Adrenal gland (tissue), 12 donors: Measurements from ENCODE around the gene TBRG4. TPM values are rescaled to one million over a fixed set of nuclear protein-coding genes. Genes with fewer than 3 reads are reported as not detected.

ENCODE experiments used
- DNase-seq, 7 donors: peaks; one replicate each; pipeline ENCODE4 v3.0.0-alpha.2; 2019 to 2020
- H3K27ac ChIP-seq, 5 donors: fragments of 200-600 bp; sonication (generic) in 4 of 5; 1 replicate in 3 of 5; 2 replicates in 2 of 5; pipeline versions ENCODE4 v1.5.1 to v1.8.0; 2016 to 2020; ENCODE audit warnings: mild to moderate bottlenecking in 1 of 5
- H3K27me3 ChIP-seq: fragments of 200-600 bp; 2 replicates; pipeline ENCODE4 v1.8.0; 2021
- H3K36me3 ChIP-seq, 2 donors: fragments of 200-600 bp; replicated peaks in 1 of 2; 1 replicate in 1 of 2; 2 replicates in 1 of 2; pipeline versions ENCODE4 v1.5.1 to v1.8.0; 2018 to 2022
- H3K4me1 ChIP-seq, 2 donors: fragments of 200-600 bp; replicated peaks in 1 of 2; 1 replicate in 1 of 2; 2 replicates in 1 of 2; pipeline versions ENCODE4 v1.5.1 to v1.8.0; 2018 to 2021
- H3K4me3 ChIP-seq, 4 donors: fragments of 200-600 bp; sonication (generic) in 3 of 4; one replicate each; pipeline ENCODE4 v1.5.1; 2016 to 2018
- H3K9me3 ChIP-seq, 3 donors: fragments of 200-600 bp; sonication (generic) in 1 of 3; replicated peaks in 1 of 3; 1 replicate in 2 of 3; 2 replicates in 1 of 3; pipeline versions ENCODE4 v1.5.1 to v1.8.0; 2016 to 2021
- CTCF ChIP-seq, 6 experiments: fragments of 450-650 bp in 4 of 6; fragments of 200-600 bp in 2 of 6; sonication (generic) in 1 of 6; IDR thresholded peaks; 1 replicate in 5 of 6; 2 replicates in 1 of 6; pipeline versions ENCODE4 v1.5.1 to v1.8.0; 2016 to 2021; ENCODE audit warnings: antibody characterized with exemption in 6 of 6, mild to moderate bottlenecking in 2 of 6, moderate library complexity in 1 of 6
- POLR2A ChIP-seq, 2 donors: fragments of 450-650 bp; IDR thresholded peaks; one replicate each; pipeline ENCODE4 v1.6.1; 2017; ENCODE audit warnings: antibody characterized with exemption in 2 of 2, mild to moderate bottlenecking in 2 of 2, moderate library complexity in 1 of 2
- WGBS, 4 donors: extraction: QIAGEN DNeasy Blood & Tissue Kit in 2 of 4; methylation state at CpG; one replicate each; pipeline versions ENCODE4 v1.1.5 to v1.1.7; 2013 to 2017; 5-methylcytosine and 5-hydroxymethylcytosine counted together
- intact Hi-C, 2 donors: fragments of 100-400 bp; cut with DNase I; formaldehyde crosslinking; loops; one replicate each; pipeline versions ENCODE4 v1.14.1 to v1.15.0; 2022 to 2023
- polyA plus RNA-seq, 3 donors: library from polyadenylated mRNA; stranded (reverse); fragments of 200-250 nt in 2 of 3; fragments of 350-450 nt in 1 of 3; fragmentation: Illumina TruSeq in 1 of 3; extraction: RNeasy Lipid Tissue Mini Kit (QIAGEN cat#74804) in 1 of 3; gene quantifications; one replicate each; pipeline ENCODE4 v1.2.3, GENCODE V29; 2013 to 2014
- total RNA-seq, 9 donors: library from RNA; depleted of rRNA in 4 of 9; stranded (reverse); fragments of >200 nt in 4 of 9; fragments of 120-200 nt in 1 of 9; fragmentation: NEBNext Ultra II Directional in 1 of 9; extraction: Animal tissue kit (Norgen Biotek cat#: 25700) in 1 of 9; gene quantifications; one replicate each; pipeline versions ENCODE4 v1.1.0 to v1.2.4, GENCODE V29; 2013 to 2023
- donor health status: healthy with polysubstance abuse.
- donor health status: Bipolar disorder and iron deficiency.
- donor health status: DM: yes; HTN: yes; CAD: no.
- donor health status: DM: no; HTN: no; CAD: no.
- donor health status: DM: no; HTN: no; CAD: no.
- donor health status: DM: yes; HTN: yes; CAD: no.

TBRG4 gene
- total and polyA plus RNA-seq, 12 donors, result 41.4 to 85.8 (median 58.0) TPM

GRCh38 chr7:45071528-45071927 lies 40.0 kb downstream of the TBRG4 start:
- H3K27me3 ChIP-seq, result no peaks in the 10 kb centered on the region
- WGBS, 4 donors, result 78 to 89% (median 81%) methylated on average over 3 of the region's 3 CpGs
- no peaks in the 10 kb centered on the region for H3K4me1 ChIP-seq
- no peak overlapping the region for H3K4me3 ChIP-seq
- TF ChIP-seq CTCF (IDR thresholded peaks at IDR 0.05) (no peak), POLR2A (IDR thresholded peaks at IDR 0.05) (no peak)
- peaks cover 0 to 74% of the 10 kb centered on the region in 2 donors for H3K36me3 ChIP-seq
- intact Hi-C loops, result no loop called here
- DNase-seq, result peak in 1 of 7 donors; percentile 50
- H3K27ac ChIP-seq, result no peak overlapping the region
- H3K9me3 ChIP-seq, result no peaks in the 10 kb centered on the region

GRCh38 chr7:45070254-45070642 lies 41.2 kb downstream of the TBRG4 start:
- intact Hi-C loops, result no loop called here
- TF ChIP-seq CTCF (IDR thresholded peaks at IDR 0.05), result no peak
- TF ChIP-seq POLR2A (IDR thresholded peaks at IDR 0.05), result no peak
- H3K4me1 ChIP-seq, result no peaks in the 10 kb centered on the region
- no peak overlapping the region for H3K4me3 ChIP-seq
- peaks cover 0 to 62% of the 10 kb centered on the region in 2 donors for H3K36me3 ChIP-seq
- no peaks in the 10 kb centered on the region for H3K9me3 ChIP-seq
- no peak overlapping the region for H3K27ac ChIP-seq
- WGBS, 4 donors, result 67 to 100% (median 90%) methylated on average over 1 of the region's 1 CpG
- no peaks in the 10 kb centered on the region for H3K27me3 ChIP-seq
- DNase-seq, result peak in 1 of 7 donors; percentile 5

GRCh38 chr7:45069444-45070253 lies 41.8 kb downstream of the TBRG4 start:
- intact Hi-C loops, result no loop called here
- TF ChIP-seq POLR2A (IDR thresholded peaks at IDR 0.05) (no peak), CTCF (IDR thresholded peaks at IDR 0.05) (no peak)
- H3K27me3 ChIP-seq, result no peaks in the 10 kb centered on the region
- DNase-seq, result peak in 1 of 7 donors; percentile 41
- no peaks in the 10 kb centered on the region for H3K4me1 ChIP-seq
- H3K27ac ChIP-seq, result no peak overlapping the region
- H3K9me3 ChIP-seq, result no peaks in the 10 kb centered on the region
- 90 to 95% (median 91%) methylated on average over 5 to 15 of the region's 15 CpGs for WGBS, 4 donors
- no peak overlapping the region for H3K4me3 ChIP-seq
- H3K36me3 ChIP-seq, result peaks cover 0 to 58% of the 10 kb centered on the region in 2 donors

- Histone ChIP-seq H3K27ac (no peak overlapping the region), H3K36me3 (peaks cover 0 to 52% of the 10 kb centered on the region in 2 donors), H3K4me1 (no peaks in the 10 kb centered on the region), H3K27me3 (no peaks in the 10 kb centered on the region), H3K4me3 (no peak overlapping the region), H3K9me3 (no peaks in the 10 kb centered on the region)
- TF ChIP-seq POLR2A (IDR thresholded peaks at IDR 0.05) (no peak), CTCF (IDR thresholded peaks at IDR 0.05) (no peak)
- intact Hi-C loops, result no loop called here
- WGBS, 4 donors, result 91 to 95% (median 93%) methylated on average over 12 to 15 of the region's 15 CpGs
- DNase-seq, result peak in 1 of 7 donors; percentile 35
These were observed 43.1 kb downstream of the TBRG4 start for GRCh38 chr7:45068236-45069023.
